WTC11 (cell line): Measurements from ENCODE around the gene FHOD3.

Experiments
- ATF3 ChIP-seq: sonication (generic); formaldehyde crosslinking; conservative IDR thresholded peaks from 2 replicates; pipeline ENCODE4 v1.8.1; 2022; ENCODE audit warnings: mild to moderate bottlenecking, missing genetic modification reagents
- CREM ChIP-seq: sonication (generic); formaldehyde crosslinking; IDR thresholded peaks from 2 replicates; pipeline ENCODE4 v1.8.1; 2022; ENCODE audit warnings: mild to moderate bottlenecking, missing genetic modification reagents, moderate library complexity
- CTCF ChIP-seq: fragments of 200-600 bp; IDR thresholded peaks from 2 replicates; pipeline ENCODE4 v1.8.0; 2022; ENCODE audit warnings: antibody characterized with exemption
- E2F1 ChIP-seq: sonication (generic); formaldehyde crosslinking; IDR thresholded peaks from 2 replicates; pipeline ENCODE4 v1.8.0; 2022; ENCODE audit warnings: mild to moderate bottlenecking, missing genetic modification reagents
- GTF2I ChIP-seq: fragments of 250-450 bp; sonication (Bioruptor Pico); conservative IDR thresholded peaks from 2 replicates; pipeline ENCODE4 v1.4.0; 2021; ENCODE audit warnings: mild to moderate bottlenecking
- KAT7 ChIP-seq: sonication (generic); formaldehyde crosslinking; IDR thresholded peaks from 2 replicates; pipeline ENCODE4 v1.8.1; 2023; ENCODE audit warnings: missing genetic modification reagents, mild to moderate bottlenecking, borderline replicate concordance
- NR3C1 ChIP-seq: sonication (generic); formaldehyde crosslinking; conservative IDR thresholded peaks from 2 replicates; pipeline ENCODE4 v1.8.1; 2023; ENCODE audit warnings: low read depth, mild to moderate bottlenecking, missing genetic modification reagents
- USF1 ChIP-seq: sonication (generic); formaldehyde crosslinking; IDR thresholded peaks from 2 replicates; pipeline ENCODE4 v1.8.0; 2022; ENCODE audit warnings: mild to moderate bottlenecking, missing genetic modification reagents
- ZNF232 ChIP-seq: sonication (generic); formaldehyde crosslinking; IDR thresholded peaks from 2 replicates; pipeline ENCODE4 v1.8.0; 2022; ENCODE audit warnings: mild to moderate bottlenecking, missing genetic modification reagents

GRCh38 chr18:36706134-36706881 is 408.8 kb downstream of the FHOD3 start:
- TF ChIP-seq CTCF (no peak), NR3C1 (no peak), KAT7 (no peak), ATF3 (CRISPR knock-in tag) (no peak), GTF2I (no peak), USF1 (CRISPR knock-in tag) (no peak), E2F1 (no peak), ZNF232 (CRISPR knock-in tag) (no peak), CREM (CRISPR knock-in tag) (no peak)
